Activated T-cell treated with anti-CD3 and anti-CD28 coated beads for 48 hours (primary cell): Measurements from ENCODE around the gene PRKCG.
"Not testable (repeated sequence)": the region's sequence is repeated elsewhere in the genome, so short reads cannot be mapped to it uniquely, and the experiment has no call there.

Experiments used
- DNase-seq: peaks from one replicate; pipeline ENCODE4 v3.0.0-alpha.2; 2020; ENCODE audit warnings: low read depth

The PRKCG gene

DNA sequence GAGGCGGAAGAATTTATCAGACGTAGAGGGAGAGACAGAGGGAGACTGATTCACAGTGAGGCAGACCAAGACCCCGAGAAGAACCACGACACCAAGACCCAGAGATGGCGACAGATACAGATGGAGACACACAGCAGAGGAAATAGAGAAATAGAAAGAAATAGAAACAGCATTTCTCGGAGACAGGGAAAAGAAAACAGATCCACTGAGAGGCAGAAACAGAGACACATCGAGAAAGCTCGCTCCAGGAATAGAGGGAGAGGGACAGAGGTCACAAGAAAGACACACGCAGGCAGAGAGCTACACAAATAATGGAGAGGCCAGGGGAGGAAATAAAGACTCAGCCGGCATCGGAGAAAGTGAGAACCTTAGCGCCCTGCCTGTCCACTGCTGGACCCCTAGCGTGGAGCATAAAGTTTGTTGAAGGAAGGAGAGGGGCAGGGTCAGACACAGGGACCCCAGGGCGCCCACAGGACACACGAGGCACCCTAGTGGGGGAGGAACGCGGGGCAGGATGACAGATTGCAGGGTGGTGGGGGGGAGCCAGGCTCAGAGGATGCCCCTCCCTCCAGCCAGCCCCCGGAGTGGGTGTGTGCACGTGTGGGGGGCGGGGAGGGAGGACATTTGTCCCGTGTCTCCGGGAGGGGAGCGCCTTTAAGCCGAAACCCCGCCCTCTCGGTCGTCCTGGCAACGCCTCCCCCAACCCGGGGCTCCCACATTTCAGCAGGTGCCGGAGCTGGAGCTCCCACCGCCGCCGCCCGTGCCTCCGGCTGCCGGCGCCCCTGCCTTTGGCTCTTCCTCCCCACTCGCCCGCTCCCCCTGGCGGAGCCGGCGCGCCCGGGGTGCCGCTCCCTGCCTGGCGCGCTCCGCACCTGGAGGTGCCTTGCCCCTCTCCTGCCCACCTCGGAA, at the start of gene PRKCG:
Gene PRKCG (plus strand): TSS at position 716 of the 909 bp plus-strand sequence. CDS start 298 bp downstream, outside the sequence.
- no peak for DNase-seq

DNA sequence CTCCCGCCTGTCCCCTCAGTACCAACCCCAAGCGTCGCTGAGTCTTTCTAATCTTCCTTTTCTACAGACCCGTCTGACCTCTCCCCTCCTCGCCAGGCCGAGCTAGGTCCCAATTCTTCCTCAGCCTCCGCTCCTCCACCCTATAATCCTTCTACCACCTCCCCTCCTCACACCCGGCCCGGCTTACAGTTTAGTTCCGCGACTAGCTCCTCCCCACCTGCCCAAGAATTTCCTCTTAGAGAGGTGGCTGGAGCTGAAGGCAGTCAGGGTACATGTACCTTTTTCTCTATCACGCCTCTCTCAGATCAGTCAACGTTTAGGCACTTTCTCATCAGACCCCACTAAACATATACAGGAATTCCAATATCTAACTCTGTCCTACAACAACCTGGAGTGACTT, 49.1 kb upstream of the PRKCG start:
- not testable (repeated sequence) for DNase-seq

DNA sequence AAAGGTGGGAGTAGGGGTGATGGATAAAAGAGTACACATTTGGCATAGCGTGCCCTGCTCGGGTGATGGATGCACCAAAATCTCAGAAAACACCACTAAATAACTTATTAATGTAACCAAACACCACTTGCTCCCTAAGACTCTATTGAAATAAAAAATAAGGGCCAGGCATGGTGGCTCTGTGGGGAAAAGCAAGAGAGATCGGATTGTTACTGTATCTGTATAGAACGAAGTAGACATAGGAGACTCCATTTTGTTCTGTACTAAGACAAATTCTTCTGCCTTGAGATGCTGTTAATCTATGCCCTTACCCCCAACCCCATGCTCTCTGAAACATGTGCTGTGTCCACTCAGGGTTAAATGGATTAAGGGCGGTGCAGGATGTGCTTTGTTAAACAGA, 43.6 kb upstream of the PRKCG start:
- DNase-seq = not testable (repeated sequence)

DNA sequence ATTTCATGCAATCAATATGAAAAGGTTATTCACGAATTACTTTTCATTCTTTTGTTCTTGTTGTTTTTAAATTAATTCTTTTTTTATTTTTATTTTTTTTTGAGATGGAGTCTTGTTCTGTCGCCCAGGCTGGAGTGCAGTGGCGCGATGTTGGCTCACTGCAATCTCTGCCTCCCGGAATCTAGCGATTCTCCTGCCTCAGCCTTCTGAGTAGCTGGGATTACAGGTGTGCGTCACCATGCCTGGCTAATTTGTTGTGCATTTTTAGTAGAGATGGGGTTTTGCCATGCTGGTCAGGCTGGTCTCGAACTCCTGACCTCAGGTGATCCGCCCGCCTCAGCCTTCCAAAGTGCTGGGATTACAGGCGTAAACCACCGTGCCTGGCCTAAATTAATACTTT, 41.8 kb upstream of the PRKCG start:
- not testable (repeated sequence) for DNase-seq

DNA sequence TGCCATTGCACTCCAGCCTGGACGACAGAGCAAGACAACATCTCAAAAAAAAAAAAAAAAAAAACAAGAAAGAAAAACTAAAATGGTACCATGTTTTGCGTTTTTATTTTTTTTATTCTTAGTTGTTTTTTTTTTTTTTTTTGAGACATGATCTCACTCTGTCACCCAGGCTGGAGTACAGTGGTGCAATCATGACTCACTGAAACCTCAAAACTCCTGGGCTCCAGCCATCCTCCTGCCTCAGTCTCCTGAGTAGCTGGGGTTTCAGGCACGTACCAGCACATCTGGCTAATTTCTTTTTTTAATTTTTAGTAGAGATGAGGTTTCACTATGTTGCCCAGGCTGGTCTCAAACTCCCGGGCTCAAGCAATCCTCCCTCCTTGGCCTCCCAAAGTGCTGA, 41.1 kb upstream of the PRKCG start:
- DNase-seq = not testable (repeated sequence)

DNA sequence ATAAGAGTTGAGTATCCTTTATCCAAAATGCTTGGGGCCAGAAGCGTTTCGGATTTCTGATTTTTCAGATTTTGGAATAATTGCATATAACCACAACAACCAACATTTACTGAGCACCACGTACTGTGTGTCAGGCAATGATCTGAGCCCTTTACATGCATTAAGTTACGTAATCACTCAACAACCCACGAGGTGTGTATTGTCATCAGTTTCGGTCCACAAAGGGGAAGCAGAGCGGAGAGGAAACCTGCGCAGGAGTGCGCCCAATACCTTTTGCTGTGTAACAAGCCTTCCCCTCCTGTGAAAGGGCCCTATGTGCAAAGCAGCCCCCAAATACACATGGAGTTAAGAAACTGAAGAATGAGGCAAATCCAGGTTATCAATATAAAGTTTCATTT, 37.1 kb upstream of the PRKCG start:
- DNase-seq = no peak

DNA sequence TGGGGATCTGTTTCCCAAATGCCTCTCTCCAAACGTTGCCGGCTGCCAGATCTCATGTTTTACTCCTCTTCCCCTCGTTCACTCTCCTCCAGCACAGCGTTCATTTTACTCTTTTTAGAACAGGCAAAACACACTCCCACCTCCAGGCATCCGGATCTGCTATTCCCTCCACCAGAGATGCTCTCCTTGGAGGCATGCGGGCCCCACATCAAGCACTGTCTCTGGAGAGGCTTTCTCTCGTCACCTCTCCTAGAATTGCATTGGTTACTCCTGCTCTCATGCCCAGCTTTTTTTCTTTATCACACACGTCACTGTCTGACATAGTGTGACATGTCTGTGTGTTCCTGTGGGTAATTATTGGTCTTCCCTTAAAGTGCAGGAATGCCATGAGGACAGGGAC, 34.4 kb upstream of the PRKCG start:
- DNase-seq = no peak

DNA sequence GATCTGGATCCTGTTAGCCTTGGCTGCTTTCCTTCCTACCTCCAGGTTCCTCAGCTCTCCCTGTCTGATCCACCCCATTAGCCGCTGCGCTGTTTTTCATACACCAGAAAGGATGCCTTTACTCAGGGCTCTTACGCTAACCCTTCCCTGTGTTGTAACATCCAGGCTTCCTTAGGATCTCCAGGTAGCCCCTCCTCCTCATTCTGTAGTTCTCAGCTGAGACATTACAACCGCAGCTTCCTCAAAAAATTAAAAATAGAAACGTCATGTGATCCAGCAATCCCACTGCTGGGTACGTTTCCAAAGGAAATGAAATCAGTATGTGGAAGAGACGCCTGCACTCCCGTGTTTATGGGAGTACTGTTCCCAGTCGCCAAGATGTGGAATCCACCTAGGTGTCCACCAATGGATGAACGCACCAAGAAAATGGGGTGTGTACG, 32.7 kb upstream of the PRKCG start:
- no peak for DNase-seq

DNA sequence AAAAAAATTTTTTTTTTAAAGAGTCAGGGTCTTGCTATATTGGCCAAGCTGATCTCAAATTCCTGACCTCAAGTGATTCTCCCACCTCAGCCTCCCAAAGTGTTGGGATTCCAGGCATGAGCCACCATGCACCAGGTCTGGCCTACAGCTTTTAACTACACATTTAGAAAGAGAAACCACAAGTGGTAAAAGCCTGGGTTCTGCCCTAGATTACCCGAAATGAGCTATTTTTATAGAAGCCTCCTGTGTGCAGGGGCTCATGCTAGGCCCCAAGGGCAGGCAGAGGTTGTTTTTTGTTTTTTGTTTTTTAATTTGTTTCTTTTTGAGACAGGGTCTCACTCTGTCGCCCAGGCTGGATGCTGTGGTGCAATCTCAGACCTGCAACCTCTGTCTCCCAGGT, 28.3 kb upstream of the PRKCG start:
- DNase-seq = no peak

DNA sequence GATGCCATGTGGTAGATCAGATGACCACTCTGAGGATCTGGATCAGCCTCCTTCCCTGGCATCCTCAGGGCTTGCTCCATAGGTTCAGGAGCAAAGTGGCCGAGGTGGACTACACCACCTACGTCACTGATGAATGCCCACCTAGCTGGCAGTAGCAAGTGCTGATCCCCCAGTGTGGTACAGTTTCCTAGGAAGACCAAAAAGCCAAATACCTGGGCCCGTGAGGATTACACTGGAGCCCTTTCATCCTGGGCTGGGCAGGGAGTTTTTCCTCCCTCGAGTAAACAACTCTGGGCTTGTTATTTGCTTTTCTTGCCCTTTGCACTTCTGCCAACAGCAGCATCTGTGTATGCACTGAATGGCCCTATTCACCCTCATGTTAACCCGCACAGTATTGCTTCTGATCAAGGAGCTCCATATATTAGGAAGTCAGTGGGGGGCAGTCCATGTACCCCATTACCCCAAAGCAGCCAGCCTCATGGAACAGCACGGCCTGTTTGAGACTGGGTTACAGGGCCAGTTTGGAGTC, 17.6 kb upstream of the PRKCG start:
- no peak for DNase-seq

DNA sequence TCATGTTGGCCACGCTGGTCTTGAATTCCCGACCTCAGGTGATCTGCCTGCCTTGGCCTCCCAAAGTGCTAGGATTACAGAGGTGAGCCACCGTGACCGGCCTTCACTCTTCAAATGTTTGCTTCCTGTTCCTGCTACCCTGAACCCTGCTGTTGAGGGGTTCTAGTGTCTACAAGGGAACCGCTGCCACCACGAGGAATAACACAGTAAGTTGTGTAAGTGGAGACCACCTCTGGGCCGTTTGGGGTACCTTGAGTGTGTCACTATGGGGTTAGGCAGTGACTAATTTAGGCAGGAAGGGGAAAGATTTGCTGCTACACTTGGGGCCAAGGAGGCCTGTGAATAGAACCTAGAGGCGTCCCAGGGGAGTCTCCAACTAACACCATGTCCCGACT, 16.5 kb upstream of the PRKCG start:
- no peak for DNase-seq

DNA sequence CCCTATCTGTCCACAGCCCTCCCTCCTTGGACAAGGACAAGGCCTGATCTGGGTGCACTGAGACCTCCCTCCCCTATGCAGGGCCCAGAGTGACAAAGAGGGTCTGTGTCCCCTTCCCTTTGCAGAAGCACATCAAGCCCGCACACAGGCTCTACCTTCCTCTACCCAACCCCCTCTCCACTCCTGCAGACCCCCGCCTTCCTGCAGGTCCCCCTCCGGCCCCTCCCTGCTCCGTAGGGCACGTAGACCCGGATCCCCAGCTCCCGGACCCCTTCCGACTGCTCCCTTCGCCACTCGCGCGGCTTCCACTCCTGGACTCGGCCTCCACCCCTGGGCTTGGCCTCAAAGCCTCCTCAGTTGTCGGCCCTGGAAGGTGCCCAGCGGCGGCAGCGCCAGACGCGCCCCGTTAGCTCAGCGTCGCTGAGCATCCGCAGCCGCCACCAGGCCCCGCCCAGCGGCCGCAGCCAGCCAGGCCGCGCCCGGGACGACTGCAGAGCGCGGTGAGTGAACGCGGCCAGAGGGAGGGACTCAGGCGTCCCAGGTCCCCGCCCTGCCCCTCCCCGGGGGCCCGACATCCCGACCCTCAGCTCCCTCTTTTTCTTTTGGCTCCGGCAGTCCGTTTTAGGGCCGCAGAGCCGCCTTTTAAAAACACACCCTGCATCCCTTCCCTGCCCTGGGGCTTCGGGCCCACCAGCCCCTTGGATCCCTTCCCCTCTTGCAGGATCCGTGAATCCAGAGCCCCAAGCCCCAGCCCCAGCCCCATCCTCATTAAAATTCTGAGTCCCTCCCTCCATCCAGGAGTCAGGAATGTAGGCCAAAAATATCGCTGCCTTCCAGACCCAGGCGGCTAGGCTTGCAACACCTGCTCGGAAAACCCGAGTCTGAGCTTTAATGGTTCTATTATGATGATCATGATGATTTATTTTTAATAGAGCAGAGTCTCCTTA, 15.8 kb upstream of the PRKCG start:
- DNase-seq = peak; percentile 64

DNA sequence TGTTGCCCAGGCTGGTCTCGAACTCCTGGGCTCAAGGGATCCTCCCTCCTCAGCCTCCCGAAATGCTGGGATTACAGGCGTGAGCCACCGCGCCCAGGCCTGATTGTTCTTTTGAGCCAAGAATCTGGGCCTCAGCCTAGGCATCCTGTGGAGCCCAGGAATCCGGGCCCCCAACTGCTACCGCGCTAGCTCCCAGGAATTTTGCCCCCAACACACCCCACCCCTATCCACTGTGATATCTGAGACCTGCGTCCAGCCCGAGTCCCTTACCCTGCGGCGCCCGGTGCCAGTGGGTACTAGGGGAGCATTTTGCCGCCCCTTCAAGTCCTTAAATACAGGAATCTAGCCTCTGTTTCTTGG, 15.2 kb upstream of the PRKCG start:
- no peak for DNase-seq

DNA sequence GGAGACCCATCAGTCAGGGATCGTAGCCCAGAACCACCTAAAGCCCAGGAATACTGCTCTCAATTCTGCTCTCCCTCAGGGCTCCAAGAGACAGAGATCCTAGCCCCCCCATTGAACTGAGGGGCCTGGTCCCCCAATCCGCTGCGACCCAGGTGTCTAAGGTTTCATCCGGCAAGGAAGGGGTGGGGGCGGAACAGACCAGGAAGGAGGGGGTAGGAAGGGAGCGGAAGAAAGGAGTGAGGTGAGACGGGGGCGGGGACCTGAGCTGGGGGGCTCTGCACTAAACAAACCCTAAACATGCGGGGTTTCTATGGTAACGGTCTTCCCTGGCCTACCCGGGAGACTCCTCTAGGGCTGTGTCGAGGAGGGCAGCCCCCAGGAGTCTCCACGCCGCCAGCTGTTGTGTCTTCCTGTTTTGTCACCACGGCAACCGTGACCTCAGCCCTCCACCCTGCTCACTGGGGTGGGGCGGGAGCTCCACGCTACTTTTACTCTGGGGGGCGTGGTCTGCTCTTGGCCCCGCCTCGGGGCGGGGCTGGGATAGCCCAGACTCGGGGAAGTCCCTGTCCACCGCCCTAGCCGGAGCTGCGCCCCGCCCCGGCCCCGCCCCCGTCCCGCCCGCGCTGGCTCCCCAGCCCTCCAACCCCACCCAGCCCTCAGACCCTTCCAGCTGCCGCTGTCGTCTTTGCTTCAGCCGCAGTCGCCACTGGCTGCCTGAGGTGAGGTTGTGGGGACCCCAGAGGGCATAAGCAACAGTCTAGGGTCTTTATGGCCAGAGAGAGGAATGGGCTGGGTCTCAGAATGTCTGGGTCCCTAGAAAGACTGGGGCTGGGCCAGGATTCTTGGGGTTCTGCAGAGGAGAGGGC, 14.5 kb upstream of the PRKCG start, which contains the start of gene MYADM:
Gene MYADM (plus strand): TSS at position 659 of the 866 bp plus-strand sequence. CDS start 5,647 bp downstream, outside the sequence.
- DNase-seq = peak; percentile 99

DNA sequence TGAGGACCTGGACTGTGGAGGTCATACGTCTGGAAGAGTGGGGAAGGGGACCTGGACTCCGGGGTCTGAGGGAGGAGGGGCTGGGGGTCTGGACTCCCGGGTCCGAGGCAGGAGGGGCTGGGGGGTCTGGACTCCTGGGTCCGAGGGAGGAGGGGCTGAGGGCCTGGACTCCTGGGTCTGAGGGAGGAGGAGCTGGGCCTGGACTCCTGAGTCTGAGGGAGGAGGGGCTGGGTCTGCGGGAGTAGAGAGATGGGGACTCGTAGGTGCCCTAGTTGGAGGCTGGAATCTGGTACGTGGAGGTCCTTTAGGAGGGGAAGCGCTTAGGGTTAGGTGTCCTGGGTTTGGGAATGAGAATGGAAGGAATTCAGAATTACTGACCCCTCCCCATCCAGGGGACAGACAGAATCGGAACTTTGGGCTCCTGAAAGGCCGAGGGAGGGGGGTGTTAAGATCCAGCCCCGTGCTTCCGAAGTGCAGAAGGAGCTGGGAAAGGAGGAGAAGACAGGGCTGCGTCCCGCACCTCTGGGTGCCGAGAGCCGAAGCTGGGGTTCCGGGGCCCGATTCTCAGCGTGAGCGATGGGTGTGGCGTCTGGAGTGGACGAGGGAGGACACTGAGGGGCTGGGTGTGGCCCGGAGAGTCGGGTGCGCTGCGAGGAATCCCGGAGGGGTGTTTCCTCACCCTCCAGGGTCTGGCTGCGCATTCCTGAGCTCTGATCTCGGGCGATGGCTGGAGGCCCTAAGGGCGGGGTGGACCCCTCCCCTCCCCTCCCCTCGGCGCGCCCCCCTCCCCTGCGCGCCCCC, 13.7 kb upstream of the PRKCG start:
- DNase-seq = no peak

DNA sequence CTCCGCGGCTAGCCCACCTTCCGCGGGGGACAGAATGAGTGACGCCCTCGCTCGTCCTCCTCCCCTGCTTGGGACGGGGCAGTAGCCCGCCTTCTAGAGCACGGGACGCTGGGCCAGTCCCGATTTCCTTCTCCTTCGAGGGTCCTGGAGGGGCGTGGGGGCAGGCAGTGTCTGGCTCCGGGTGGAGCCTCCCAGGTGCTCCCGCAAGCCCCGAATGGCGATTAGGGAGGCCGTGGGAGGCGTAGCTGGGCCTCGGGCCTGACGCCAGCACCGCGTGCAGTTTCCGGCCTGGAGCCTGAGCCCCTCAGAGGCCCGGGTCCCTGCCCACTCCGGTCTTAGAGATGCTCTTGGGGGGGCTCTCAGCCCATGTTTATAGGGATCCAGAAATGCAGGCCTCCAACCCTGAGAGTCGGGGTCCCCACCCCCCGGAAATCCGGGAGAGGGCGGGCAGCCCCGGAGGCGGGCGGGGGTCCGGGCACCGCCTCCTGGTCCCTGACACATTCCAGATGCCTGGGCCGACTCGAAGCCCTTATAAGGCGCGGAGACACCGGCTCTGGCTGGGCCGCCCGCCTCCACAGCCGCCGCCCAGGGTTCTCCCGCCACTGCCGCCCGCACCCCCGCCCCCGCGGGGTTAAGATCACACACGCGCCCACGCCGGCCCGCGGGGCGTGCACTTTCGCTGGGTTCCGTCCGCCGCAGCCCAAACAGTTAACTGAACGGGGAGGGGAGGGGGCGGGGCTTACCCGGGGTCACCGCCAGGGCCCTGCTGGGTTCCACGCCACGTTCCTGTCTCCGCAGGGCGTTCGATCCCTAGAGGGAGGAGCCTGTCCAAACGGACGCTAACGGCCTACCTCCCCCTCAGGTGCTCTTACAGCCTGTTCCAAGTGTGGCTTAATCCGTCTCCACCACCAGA, 12.8 kb upstream of the PRKCG start:
- peak; percentile 81 for DNase-seq

DNA sequence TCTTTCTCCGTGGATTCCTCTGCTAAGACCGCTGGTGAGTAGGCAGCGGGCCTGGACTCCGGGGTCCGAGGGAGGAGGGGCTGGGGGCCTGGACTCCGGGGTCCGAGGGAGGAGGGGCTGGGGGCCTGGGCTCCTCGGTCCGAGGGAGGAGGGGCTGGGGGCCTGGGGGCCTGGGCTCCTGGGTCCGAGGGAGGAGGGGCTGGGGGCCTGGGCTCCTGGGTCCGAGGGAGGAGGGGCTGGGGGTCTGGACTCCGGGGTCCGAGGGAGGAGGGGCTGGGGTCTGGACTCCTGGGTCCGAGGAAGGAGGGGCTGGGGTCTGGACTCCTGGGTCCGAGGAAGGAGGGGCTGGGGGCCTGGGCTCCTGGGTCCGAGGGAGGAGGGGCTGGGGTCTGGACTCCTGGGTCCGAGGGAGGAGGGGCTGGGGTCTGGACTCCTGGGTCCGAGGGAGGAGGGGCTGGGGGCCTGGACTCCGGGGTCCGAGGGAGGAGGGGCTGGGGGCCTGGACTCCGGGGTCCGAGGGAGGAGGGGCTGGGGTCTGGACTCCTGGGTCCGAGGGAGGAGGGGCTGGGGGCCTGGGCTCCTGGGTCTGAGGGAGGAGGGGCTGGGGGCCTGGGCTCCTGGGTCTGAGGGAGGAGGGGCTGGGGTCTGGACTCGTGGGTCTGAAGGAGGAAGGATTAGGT, 12.1 kb upstream of the PRKCG start:
- not testable (repeated sequence) for DNase-seq

DNA sequence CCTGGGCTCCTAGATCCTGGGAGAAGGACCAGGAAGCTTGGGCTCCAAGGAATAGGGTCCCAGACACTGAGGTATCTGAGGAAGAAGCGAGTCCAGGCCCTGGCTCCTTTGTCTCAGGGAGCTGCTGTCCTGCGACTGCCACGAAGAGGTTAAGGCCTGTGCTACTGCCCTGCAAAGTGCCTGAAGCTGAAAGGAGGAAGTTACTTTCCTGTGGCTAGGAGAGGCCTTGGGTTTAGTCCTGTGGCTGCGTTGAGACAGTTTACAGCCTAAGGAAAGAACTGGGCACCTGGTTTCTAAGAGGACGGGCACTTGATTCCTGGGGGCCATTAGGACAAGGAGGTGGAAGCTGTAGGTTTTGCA, 11.5 kb upstream of the PRKCG start:
- no peak for DNase-seq

DNA sequence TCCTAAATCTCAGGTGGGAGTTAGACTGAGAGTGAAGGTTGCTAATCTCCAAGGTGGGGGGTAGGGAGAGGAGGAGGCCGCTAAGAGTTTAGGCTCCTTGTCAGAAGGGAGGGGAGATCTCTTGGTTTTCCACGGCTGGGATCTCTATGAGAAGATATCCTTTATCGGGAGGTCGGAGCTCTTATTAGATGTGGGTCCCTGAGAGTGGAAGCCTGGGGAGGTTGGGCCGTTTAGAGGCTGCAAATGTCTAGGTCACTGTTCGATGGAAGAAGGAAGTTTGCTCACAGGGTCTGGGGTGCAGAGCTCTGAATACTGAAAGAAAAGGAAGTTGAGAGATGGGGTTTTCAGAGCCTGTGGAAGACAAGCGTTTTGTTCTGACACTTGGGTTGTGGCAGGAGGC, 10.5 kb upstream of the PRKCG start:
- no peak for DNase-seq
